ENCODE data around the gene DNAH11.

DNAH11 gene

GRCh38 chr7:21543528-21544302 lies 876 bp downstream of the DNAH11 start:
- no peak for TF ChIP-seq CTCF (conservative IDR thresholded peaks at IDR 0.05)
- TF ChIP-seq ZFX (IDR thresholded peaks at IDR 0.05): no peak
- no peak overlapping the region for H3K27ac ChIP-seq

GRCh38 chr7:21544303-21544656 lies 1.4 kb downstream of the DNAH11 start:
- H3K27ac ChIP-seq: no peak overlapping the region
- TF ChIP-seq ZFX (IDR thresholded peaks at IDR 0.05) (no peak), CTCF (conservative IDR thresholded peaks at IDR 0.05) (no peak)

- TF ChIP-seq CTCF (conservative IDR thresholded peaks at IDR 0.05) (no peak), ZFX (IDR thresholded peaks at IDR 0.05) (no peak)
- no peak overlapping the region for H3K27ac ChIP-seq
Measured at GRCh38 chr7:21544715-21545114, 1.9 kb downstream of the DNAH11 start.

- H3K27ac ChIP-seq: no peak overlapping the region
- TF ChIP-seq ZFX (IDR thresholded peaks at IDR 0.05): no peak
- no peak for TF ChIP-seq CTCF (conservative IDR thresholded peaks at IDR 0.05)
Measured at GRCh38 chr7:21547501-21547900, 4.7 kb downstream of the DNAH11 start.

GRCh38 chr7:21548491-21548890 lies 5.7 kb downstream of the DNAH11 start:
- no peak overlapping the region for H3K27ac ChIP-seq
- TF ChIP-seq ZFX (IDR thresholded peaks at IDR 0.05): no peak
- no peak for TF ChIP-seq CTCF (conservative IDR thresholded peaks at IDR 0.05)

- TF ChIP-seq CTCF (conservative IDR thresholded peaks at IDR 0.05) (no peak), ZFX (IDR thresholded peaks at IDR 0.05) (no peak)
- H3K27ac ChIP-seq: no peak overlapping the region
Measured at GRCh38 chr7:21550076-21550475, 7.2 kb downstream of the DNAH11 start.

- TF ChIP-seq ZFX (IDR thresholded peaks at IDR 0.05): no peak
- TF ChIP-seq CTCF (conservative IDR thresholded peaks at IDR 0.05): peak; percentile 51
- H3K27ac ChIP-seq: no peak overlapping the region
Measured at GRCh38 chr7:21550821-21551531, 8.1 kb downstream of the DNAH11 start.

Data from C4-2B (cell line).